Measurements from ENCODE around the gene SLC5A8.

SLC5A8 gene

GRCh38 chr12:101127521-101128219, 82.4 kb downstream of the SLC5A8 start:
- DNase-seq (ENCODE audit: low read depth): no peak
- no peak overlapping the region for H3K4me3 ChIP-seq (ENCODE audit: low read depth, low read length)
- TF ChIP-seq CTCF (IDR thresholded peaks at IDR 0.05; ENCODE audit: low read depth, low read length) (no peak), POLR2A (IDR thresholded peaks at IDR 0.05; ENCODE audit: extremely low read depth, insufficient read length) (no peak), MAX (IDR thresholded peaks at IDR 0.05; ENCODE audit: low read depth, low read length) (no peak), MYC (IDR thresholded peaks at IDR 0.05; ENCODE audit: low read depth, low read length) (no peak)

GRCh38 chr12:101117842-101118241, 92.2 kb downstream of the SLC5A8 start:
- no peak overlapping the region for H3K4me3 ChIP-seq (ENCODE audit: low read depth, low read length)
- no peak for DNase-seq (ENCODE audit: low read depth)
- TF ChIP-seq MYC (IDR thresholded peaks at IDR 0.05; ENCODE audit: low read depth, low read length) (no peak), POLR2A (IDR thresholded peaks at IDR 0.05; ENCODE audit: extremely low read depth, insufficient read length) (no peak), CTCF (IDR thresholded peaks at IDR 0.05; ENCODE audit: low read depth, low read length) (no peak), MAX (IDR thresholded peaks at IDR 0.05; ENCODE audit: low read depth, low read length) (no peak)

- no peak for DNase-seq (ENCODE audit: low read depth)
- no peak overlapping the region for H3K4me3 ChIP-seq (ENCODE audit: low read depth, low read length)
- TF ChIP-seq MYC (IDR thresholded peaks at IDR 0.05; ENCODE audit: low read depth, low read length): no peak
- TF ChIP-seq POLR2A (IDR thresholded peaks at IDR 0.05; ENCODE audit: extremely low read depth, insufficient read length): no peak
- no peak for TF ChIP-seq CTCF (IDR thresholded peaks at IDR 0.05; ENCODE audit: low read depth, low read length)
- no peak for TF ChIP-seq MAX (IDR thresholded peaks at IDR 0.05; ENCODE audit: low read depth, low read length)
These were observed 93.1 kb downstream of the SLC5A8 start for GRCh38 chr12:101116911-101117310.

GRCh38 chr12:101115326-101115725, 94.7 kb downstream of the SLC5A8 start:
- DNase-seq (ENCODE audit: low read depth): no peak
- no peak for TF ChIP-seq POLR2A (IDR thresholded peaks at IDR 0.05; ENCODE audit: extremely low read depth, insufficient read length)
- no peak for TF ChIP-seq MAX (IDR thresholded peaks at IDR 0.05; ENCODE audit: low read depth, low read length)
- TF ChIP-seq CTCF (IDR thresholded peaks at IDR 0.05; ENCODE audit: low read depth, low read length): no peak
- no peak for TF ChIP-seq MYC (IDR thresholded peaks at IDR 0.05; ENCODE audit: low read depth, low read length)
- no peak overlapping the region for H3K4me3 ChIP-seq (ENCODE audit: low read depth, low read length)

- no peak for TF ChIP-seq MYC (IDR thresholded peaks at IDR 0.05; ENCODE audit: low read depth, low read length)
- no peak for TF ChIP-seq MAX (IDR thresholded peaks at IDR 0.05; ENCODE audit: low read depth, low read length)
- no peak for TF ChIP-seq CTCF (IDR thresholded peaks at IDR 0.05; ENCODE audit: low read depth, low read length)
- TF ChIP-seq POLR2A (IDR thresholded peaks at IDR 0.05; ENCODE audit: extremely low read depth, insufficient read length): no peak
- no peak for DNase-seq (ENCODE audit: low read depth)
- no peak overlapping the region for H3K4me3 ChIP-seq (ENCODE audit: low read depth, low read length)
These were observed 98.6 kb downstream of the SLC5A8 start for GRCh38 chr12:101111441-101111840.
